ENCODE measurements around the gene MAT2B.

GRCh38 chr5:163565492-163565891 is 60.1 kb downstream of the MAT2B start:
- TF ChIP-seq HMGXB4 (CRISPR knock-in tag; IDR thresholded peaks at IDR 0.05; ENCODE audit: borderline replicate concordance), result no peak
- TF ChIP-seq KDM5A (IDR thresholded peaks at IDR 0.05), result no peak
- TF ChIP-seq JUN (IDR thresholded peaks at IDR 0.05), result no peak
- TF ChIP-seq POLR2AphosphoS2 (conservative IDR thresholded peaks at IDR 0.05; ENCODE audit: low read length), result no peak
- TF ChIP-seq RCOR1 (IDR thresholded peaks at IDR 0.05; ENCODE audit: low read depth, low read length), result no peak
- no peak for TF ChIP-seq POLR2A (IDR thresholded peaks at IDR 0.05; ENCODE audit: low read length)
- no peak for TF ChIP-seq PBX3 (IDR thresholded peaks at IDR 0.05)
- no peak for TF ChIP-seq CTCF (IDR thresholded peaks at IDR 0.05)
- no peak for TF ChIP-seq HDAC2 (IDR thresholded peaks at IDR 0.05)
- TF ChIP-seq USF2 (IDR thresholded peaks at IDR 0.05), result no peak
- TF ChIP-seq MAX (IDR thresholded peaks at IDR 0.05), result no peak
- no peak for TF ChIP-seq SMC3 (IDR thresholded peaks at IDR 0.05)
